SK-N-SH (cell line): ENCODE data around the gene KCNQ5. TPM values are rescaled to one million over a fixed set of nuclear protein-coding genes. Genes with fewer than 3 reads are reported as not detected.

ENCODE experiments used
- CTCF ChIA-PET: fragments of 300-600, 350-600 bp; formaldehyde crosslinking; extraction: SDS; loops from one replicate; lab custom pipeline; 2021; lab: Yijun Ruan, JAX
- POLR2A ChIA-PET: fragments of 350-600 bp; sonication (Branson Sonifier 250); formaldehyde crosslinking; extraction: SDS; loops from one replicate; lab custom pipeline; 2020; ENCODE audit warnings: antibody characterized with exemption, inconsistent platforms; lab: Yijun Ruan, JAX
- DNase-seq: peaks from one replicate; pipeline ENCODE4 v3.0.0; 2012
- H2AFZ ChIP-seq: fragments of 200-600 bp; sonication (generic); 2 replicates; pipeline ENCODE4 v1.8.1; 2016; ENCODE audit warnings: antibody characterized with exemption, mild to moderate bottlenecking, low read depth
- H3F3A ChIP-seq: fragments of 200-600 bp; sonication (generic); replicated peaks from 2 replicates; pipeline ENCODE3; 2016; ENCODE audit warnings: antibody characterized with exemption, mild to moderate bottlenecking; ENCODE audit not compliant: insufficient read depth
- H3K27ac ChIP-seq, 2 experiments: fragments of 200-500 bp in 1 of 2; fragments of 200-600 bp in 1 of 2; sonication (Bioruptor generic) in 1 of 2; sonication (generic), shearing (Covaris generic) in 1 of 2; 2 replicates each; pipeline versions ENCODE4 v1.5.1 to v1.6.1; 2014 to 2016; ENCODE audit warnings: low read depth in 2 of 2, inconsistent platforms in 1 of 2, low read length in 1 of 2, mild to moderate bottlenecking in 1 of 2, mixed read lengths in 1 of 2
- H3K27me3 ChIP-seq: fragments of 200-600 bp; sonication (generic), shearing (Covaris generic); 2 replicates; pipeline ENCODE4 v1.6.1; 2016; ENCODE audit warnings: mixed run types; ENCODE audit not compliant: insufficient read depth
- H3K36me3 ChIP-seq, 2 experiments: fragments of 200-500 bp in 1 of 2; fragments of 200-600 bp in 1 of 2; sonication (Bioruptor generic) in 1 of 2; sonication (generic) in 1 of 2; replicated peaks in 1 of 2; 2 replicates each; pipeline versions ENCODE3 to v1.5.1; 2014 to 2016; ENCODE audit warnings: low read length in 1 of 2, mild to moderate bottlenecking in 1 of 2; ENCODE audit not compliant: insufficient read depth in 2 of 2, control insufficient read depth in 1 of 2
- H3K4me1 ChIP-seq, 2 experiments: fragments of 200-500 bp in 1 of 2; fragments of 200-600 bp in 1 of 2; sonication (Bioruptor generic) in 1 of 2; sonication (generic), shearing (Covaris generic) in 1 of 2; 2 replicates each; pipeline versions ENCODE4 v1.5.1 to v1.6.1; 2014 to 2016; ENCODE audit warnings: low read depth in 1 of 2, low read length in 1 of 2, mixed run types in 1 of 2; ENCODE audit not compliant: insufficient read depth in 2 of 2, control insufficient read depth in 1 of 2
- H3K4me2 ChIP-seq: fragments of 200-600 bp; sonication (generic), shearing (Covaris generic); 2 replicates; pipeline ENCODE4 v1.6.1; 2017; ENCODE audit warnings: mixed run types
- H3K4me3 ChIP-seq, 2 experiments: fragments of 200-500 bp in 1 of 2; fragments of 200-600 bp in 1 of 2; sonication (Bioruptor generic) in 1 of 2; sonication (generic), shearing (Covaris generic) in 1 of 2; 2 replicates each; pipeline versions ENCODE4 v1.5.1 to v1.8.1; 2014 to 2016; ENCODE audit warnings: low read depth in 2 of 2, inconsistent platforms in 1 of 2, low read length in 1 of 2, mild to moderate bottlenecking in 1 of 2, mixed read lengths in 1 of 2, moderate library complexity in 1 of 2
- H3K79me2 ChIP-seq: fragments of 200-600 bp; sonication (generic); 2 replicates; pipeline ENCODE4 v1.8.1; 2017; ENCODE audit warnings: mild to moderate bottlenecking; ENCODE audit not compliant: insufficient read depth
- H3K9ac ChIP-seq: fragments of 200-600 bp; sonication (generic); 2 replicates; pipeline ENCODE4 v1.6.1; 2017; ENCODE audit warnings: mixed run types
- H3K9me2 ChIP-seq: fragments of 200-600 bp; sonication (generic); 2 replicates; pipeline ENCODE4 v1.6.1; 2017; ENCODE audit warnings: mixed run types
- H3K9me3 ChIP-seq: fragments of 200-600 bp; sonication (generic); 2 replicates; pipeline ENCODE4 v1.6.1; 2017; ENCODE audit warnings: mixed run types, mild to moderate bottlenecking, moderate library complexity
- H4K20me1 ChIP-seq: fragments of 200-600 bp; sonication (generic); 2 replicates; pipeline ENCODE4 v1.6.1; 2017; ENCODE audit warnings: mild to moderate bottlenecking, mixed run types; ENCODE audit not compliant: insufficient read depth
- EP300 ChIP-seq, 2 experiments: IDR thresholded peaks; 2 replicates each; pipeline versions ENCODE4 v1.4.0 to v1.6.1; 2012; ENCODE audit warnings: borderline replicate concordance in 1 of 2, low read depth in 1 of 2, low read length in 1 of 2
- JUND ChIP-seq: IDR thresholded peaks from 2 replicates; pipeline ENCODE4 v1.4.0; 2012
- NFIC ChIP-seq: IDR thresholded peaks from 2 replicates; pipeline ENCODE4 v1.4.0; 2012; ENCODE audit warnings: borderline replicate concordance
- NRF1 ChIP-seq: IDR thresholded peaks from 2 replicates; pipeline ENCODE4 v1.6.1; 2012; ENCODE audit warnings: low read depth, mild to moderate bottlenecking, low read length
- POLR2AphosphoS5 ChIP-seq: IDR thresholded peaks from 2 replicates; pipeline ENCODE4 v1.6.1; 2012; ENCODE audit warnings: low read depth, low read length
- SIN3A ChIP-seq: IDR thresholded peaks from 2 replicates; pipeline ENCODE4 v1.6.1; 2012; ENCODE audit warnings: low read depth, mild to moderate bottlenecking, low read length, moderate library complexity, borderline replicate concordance
- SMC3 ChIP-seq: IDR thresholded peaks from 2 replicates; pipeline ENCODE4 v1.6.1; 2012; ENCODE audit warnings: low read depth, low read length, improper control_type of control experiment
- TAF1 ChIP-seq: IDR thresholded peaks from 2 replicates; pipeline ENCODE4 v1.6.1; 2012; ENCODE audit warnings: low read depth, mild to moderate bottlenecking, low read length, moderate library complexity, borderline replicate concordance
- TEAD4 ChIP-seq: IDR thresholded peaks from 2 replicates; pipeline ENCODE4 v1.4.0; 2012; ENCODE audit warnings: mild to moderate bottlenecking, borderline replicate concordance; ENCODE audit not compliant: insufficient read depth
- WGBS: methylation state at CpG from one replicate; pipeline ENCODE4 v1.1.6; 2017; ENCODE audit warnings: low lambda C conversion rate; 5-methylcytosine and 5-hydroxymethylcytosine counted together
- polyA plus RNA-seq, 3 experiments: library from polyadenylated mRNA; depleted of rRNA; stranded (reverse); fragments of >200 nt; gene quantifications; 2 replicates each; pipeline ENCODE4 v1.2.3, GENCODE V29; 2012
- TF ChIP-seq, protein P1 (sequence below): fragments of 200-600 bp; sonication (generic); IDR thresholded peaks from 2 replicates; pipeline ENCODE4 v1.6.1; 2017; ENCODE audit warnings: antibody characterized with exemption, mild to moderate bottlenecking, moderate library complexity
- TF ChIP-seq, protein P2 (sequence below): IDR thresholded peaks from 2 replicates; pipeline ENCODE4 v1.4.0; 2012; ENCODE audit warnings: low read depth
- TF ChIP-seq, protein P3 (sequence below): IDR thresholded peaks from 2 replicates; pipeline ENCODE4 v1.6.1; 2012; ENCODE audit warnings: mild to moderate bottlenecking, low read depth, low read length, moderate library complexity
- TF ChIP-seq, protein P4 (sequence below): fragments of 150-350 bp; IDR thresholded peaks from 2 replicates; pipeline ENCODE4 v1.6.1; 2016; ENCODE audit warnings: mild to moderate bottlenecking, low read depth, low read length
- TF ChIP-seq, protein P5 (sequence below): IDR thresholded peaks from 2 replicates; pipeline ENCODE4 v1.4.0; 2012; ENCODE audit warnings: low read depth, borderline replicate concordance

Gene KCNQ5
- polyA plus RNA-seq, 1 of the 3 experiments (the other 2 are of a cell fraction), result 3.2 TPM

DNA sequence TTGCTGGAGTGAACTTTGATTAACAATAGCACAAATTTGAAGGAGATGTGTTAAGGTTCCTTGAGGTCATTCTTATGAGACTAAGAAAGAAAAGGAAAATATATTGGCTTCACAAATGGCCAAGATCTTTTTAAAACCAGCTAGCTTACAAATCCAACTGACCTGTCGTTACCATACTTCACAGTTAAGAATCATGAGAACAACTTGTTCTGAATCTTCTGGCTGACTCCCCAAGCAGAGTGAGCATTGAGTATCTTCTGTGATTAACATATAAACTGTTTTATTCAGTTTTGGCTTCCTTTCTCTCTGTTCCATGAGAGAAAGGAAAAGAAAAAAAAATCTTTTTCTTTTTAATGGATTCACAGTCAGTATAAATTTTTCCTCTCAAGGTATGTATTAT, 326.3 kb downstream of the KCNQ5 start:
- Histone ChIP-seq H2AFZ (no peak overlapping the region), H3K79me2 (peaks cover 9% of the 10 kb centered on the region), H3K4me1 (peaks cover 0 to 19% of the 10 kb centered on the region in 2 experiments; a peak in 2 of 4 replicates), H3F3A (peaks cover 19% of the 10 kb centered on the region), H3K9ac (no peak overlapping the region), H3K27ac (no peak overlapping the region), H3K27me3 (no peaks in the 10 kb centered on the region), H4K20me1 (no peaks in the 10 kb centered on the region), H3K36me3 (no peaks in the 10 kb centered on the region), H3K4me2 (no peak overlapping the region), H3K4me3 (no peak overlapping the region), H3K9me3 (no peaks in the 10 kb centered on the region), H3K9me2 (no peaks in the 10 kb centered on the region)
- ChIA-PET CTCF (no interaction called here), POLR2A (no interaction called here)
- TF ChIP-seq, protein P1, sequence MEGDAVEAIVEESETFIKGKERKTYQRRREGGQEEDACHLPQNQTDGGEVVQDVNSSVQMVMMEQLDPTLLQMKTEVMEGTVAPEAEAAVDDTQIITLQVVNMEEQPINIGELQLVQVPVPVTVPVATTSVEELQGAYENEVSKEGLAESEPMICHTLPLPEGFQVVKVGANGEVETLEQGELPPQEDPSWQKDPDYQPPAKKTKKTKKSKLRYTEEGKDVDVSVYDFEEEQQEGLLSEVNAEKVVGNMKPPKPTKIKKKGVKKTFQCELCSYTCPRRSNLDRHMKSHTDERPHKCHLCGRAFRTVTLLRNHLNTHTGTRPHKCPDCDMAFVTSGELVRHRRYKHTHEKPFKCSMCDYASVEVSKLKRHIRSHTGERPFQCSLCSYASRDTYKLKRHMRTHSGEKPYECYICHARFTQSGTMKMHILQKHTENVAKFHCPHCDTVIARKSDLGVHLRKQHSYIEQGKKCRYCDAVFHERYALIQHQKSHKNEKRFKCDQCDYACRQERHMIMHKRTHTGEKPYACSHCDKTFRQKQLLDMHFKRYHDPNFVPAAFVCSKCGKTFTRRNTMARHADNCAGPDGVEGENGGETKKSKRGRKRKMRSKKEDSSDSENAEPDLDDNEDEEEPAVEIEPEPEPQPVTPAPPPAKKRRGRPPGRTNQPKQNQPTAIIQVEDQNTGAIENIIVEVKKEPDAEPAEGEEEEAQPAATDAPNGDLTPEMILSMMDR, result no peak
- TF ChIP-seq TEAD4 (no peak), POLR2AphosphoS5 (no peak), SIN3A (no peak), NRF1 (no peak), TAF1 (no peak), JUND (no peak), SMC3 (no peak), NFIC (no peak), EP300 (IDR thresholded peaks at IDR 0.05; ENCODE audit: borderline replicate concordance in 1 of 2, low read depth in 1 of 2, low read length in 1 of 2) (no peak)
- TF ChIP-seq, protein P2, sequence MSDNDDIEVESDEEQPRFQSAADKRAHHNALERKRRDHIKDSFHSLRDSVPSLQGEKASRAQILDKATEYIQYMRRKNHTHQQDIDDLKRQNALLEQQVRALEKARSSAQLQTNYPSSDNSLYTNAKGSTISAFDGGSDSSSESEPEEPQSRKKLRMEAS, result no peak
- TF ChIP-seq, protein P3, sequence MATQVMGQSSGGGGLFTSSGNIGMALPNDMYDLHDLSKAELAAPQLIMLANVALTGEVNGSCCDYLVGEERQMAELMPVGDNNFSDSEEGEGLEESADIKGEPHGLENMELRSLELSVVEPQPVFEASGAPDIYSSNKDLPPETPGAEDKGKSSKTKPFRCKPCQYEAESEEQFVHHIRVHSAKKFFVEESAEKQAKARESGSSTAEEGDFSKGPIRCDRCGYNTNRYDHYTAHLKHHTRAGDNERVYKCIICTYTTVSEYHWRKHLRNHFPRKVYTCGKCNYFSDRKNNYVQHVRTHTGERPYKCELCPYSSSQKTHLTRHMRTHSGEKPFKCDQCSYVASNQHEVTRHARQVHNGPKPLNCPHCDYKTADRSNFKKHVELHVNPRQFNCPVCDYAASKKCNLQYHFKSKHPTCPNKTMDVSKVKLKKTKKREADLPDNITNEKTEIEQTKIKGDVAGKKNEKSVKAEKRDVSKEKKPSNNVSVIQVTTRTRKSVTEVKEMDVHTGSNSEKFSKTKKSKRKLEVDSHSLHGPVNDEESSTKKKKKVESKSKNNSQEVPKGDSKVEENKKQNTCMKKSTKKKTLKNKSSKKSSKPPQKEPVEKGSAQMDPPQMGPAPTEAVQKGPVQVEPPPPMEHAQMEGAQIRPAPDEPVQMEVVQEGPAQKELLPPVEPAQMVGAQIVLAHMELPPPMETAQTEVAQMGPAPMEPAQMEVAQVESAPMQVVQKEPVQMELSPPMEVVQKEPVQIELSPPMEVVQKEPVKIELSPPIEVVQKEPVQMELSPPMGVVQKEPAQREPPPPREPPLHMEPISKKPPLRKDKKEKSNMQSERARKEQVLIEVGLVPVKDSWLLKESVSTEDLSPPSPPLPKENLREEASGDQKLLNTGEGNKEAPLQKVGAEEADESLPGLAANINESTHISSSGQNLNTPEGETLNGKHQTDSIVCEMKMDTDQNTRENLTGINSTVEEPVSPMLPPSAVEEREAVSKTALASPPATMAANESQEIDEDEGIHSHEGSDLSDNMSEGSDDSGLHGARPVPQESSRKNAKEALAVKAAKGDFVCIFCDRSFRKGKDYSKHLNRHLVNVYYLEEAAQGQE, result no peak
- TF ChIP-seq, protein P4, sequence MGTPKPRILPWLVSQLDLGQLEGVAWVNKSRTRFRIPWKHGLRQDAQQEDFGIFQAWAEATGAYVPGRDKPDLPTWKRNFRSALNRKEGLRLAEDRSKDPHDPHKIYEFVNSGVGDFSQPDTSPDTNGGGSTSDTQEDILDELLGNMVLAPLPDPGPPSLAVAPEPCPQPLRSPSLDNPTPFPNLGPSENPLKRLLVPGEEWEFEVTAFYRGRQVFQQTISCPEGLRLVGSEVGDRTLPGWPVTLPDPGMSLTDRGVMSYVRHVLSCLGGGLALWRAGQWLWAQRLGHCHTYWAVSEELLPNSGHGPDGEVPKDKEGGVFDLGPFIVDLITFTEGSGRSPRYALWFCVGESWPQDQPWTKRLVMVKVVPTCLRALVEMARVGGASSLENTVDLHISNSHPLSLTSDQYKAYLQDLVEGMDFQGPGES, result no peak
- TF ChIP-seq, protein P5, sequence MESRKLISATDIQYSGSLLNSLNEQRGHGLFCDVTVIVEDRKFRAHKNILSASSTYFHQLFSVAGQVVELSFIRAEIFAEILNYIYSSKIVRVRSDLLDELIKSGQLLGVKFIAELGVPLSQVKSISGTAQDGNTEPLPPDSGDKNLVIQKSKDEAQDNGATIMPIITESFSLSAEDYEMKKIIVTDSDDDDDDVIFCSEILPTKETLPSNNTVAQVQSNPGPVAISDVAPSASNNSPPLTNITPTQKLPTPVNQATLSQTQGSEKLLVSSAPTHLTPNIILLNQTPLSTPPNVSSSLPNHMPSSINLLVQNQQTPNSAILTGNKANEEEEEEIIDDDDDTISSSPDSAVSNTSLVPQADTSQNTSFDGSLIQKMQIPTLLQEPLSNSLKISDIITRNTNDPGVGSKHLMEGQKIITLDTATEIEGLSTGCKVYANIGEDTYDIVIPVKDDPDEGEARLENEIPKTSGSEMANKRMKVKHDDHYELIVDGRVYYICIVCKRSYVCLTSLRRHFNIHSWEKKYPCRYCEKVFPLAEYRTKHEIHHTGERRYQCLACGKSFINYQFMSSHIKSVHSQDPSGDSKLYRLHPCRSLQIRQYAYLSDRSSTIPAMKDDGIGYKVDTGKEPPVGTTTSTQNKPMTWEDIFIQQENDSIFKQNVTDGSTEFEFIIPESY, result no peak
- 88% methylated on average over 1 of the region's 1 CpG for WGBS
- DNase-seq, result no peak
